ENCODE results near the gene FAM120A. TPM values are rescaled to one million over a fixed set of nuclear protein-coding genes. Genes with fewer than 3 reads are reported as not detected.

Gene FAM120A
- polyA plus RNA-seq, 1 experiment: 83.7 TPM

DNA sequence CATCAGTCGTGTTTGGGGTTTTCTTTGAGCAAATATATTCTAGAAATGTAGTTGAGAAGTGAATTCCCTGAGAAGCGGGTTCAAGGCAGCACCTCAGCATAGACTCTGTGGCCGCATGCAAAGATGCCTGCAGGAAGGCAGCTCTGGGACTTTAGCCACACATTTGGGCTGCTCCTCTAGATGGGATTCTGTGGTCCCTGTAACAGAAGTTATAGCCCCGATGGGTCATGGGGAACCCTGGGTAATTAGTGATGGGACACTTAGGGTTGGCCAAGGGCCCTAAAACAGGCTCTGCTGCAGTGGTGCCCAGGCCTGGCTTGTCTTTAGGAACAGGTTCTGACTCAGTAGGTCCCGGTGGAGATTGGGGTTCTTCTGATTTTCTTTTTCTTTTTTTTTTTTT is 161.7 kb downstream of the FAM120A start:
- TF ChIP-seq, protein P1, sequence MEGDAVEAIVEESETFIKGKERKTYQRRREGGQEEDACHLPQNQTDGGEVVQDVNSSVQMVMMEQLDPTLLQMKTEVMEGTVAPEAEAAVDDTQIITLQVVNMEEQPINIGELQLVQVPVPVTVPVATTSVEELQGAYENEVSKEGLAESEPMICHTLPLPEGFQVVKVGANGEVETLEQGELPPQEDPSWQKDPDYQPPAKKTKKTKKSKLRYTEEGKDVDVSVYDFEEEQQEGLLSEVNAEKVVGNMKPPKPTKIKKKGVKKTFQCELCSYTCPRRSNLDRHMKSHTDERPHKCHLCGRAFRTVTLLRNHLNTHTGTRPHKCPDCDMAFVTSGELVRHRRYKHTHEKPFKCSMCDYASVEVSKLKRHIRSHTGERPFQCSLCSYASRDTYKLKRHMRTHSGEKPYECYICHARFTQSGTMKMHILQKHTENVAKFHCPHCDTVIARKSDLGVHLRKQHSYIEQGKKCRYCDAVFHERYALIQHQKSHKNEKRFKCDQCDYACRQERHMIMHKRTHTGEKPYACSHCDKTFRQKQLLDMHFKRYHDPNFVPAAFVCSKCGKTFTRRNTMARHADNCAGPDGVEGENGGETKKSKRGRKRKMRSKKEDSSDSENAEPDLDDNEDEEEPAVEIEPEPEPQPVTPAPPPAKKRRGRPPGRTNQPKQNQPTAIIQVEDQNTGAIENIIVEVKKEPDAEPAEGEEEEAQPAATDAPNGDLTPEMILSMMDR (IDR thresholded peaks at IDR 0.05; ENCODE audit: low read depth, low read length): no peak
- Histone ChIP-seq H3K27me3 (ENCODE audit: control insufficient read depth, insufficient read depth, low read length) (no peaks in the 10 kb centered on the region), H3K9me3 (ENCODE audit: control insufficient read depth, insufficient read depth, low read length) (peaks cover 6% of the 10 kb centered on the region), H3K27ac (ENCODE audit: low read depth, low read length) (no peak overlapping the region), H3K4me3 (ENCODE audit: low read depth, low read length) (no peak overlapping the region)
- no peak for DNase-seq (ENCODE audit: low read depth, low spot score)
- CTCF ChIA-PET: no interaction called here
- POLR2A ChIA-PET: no interaction called here

DNA sequence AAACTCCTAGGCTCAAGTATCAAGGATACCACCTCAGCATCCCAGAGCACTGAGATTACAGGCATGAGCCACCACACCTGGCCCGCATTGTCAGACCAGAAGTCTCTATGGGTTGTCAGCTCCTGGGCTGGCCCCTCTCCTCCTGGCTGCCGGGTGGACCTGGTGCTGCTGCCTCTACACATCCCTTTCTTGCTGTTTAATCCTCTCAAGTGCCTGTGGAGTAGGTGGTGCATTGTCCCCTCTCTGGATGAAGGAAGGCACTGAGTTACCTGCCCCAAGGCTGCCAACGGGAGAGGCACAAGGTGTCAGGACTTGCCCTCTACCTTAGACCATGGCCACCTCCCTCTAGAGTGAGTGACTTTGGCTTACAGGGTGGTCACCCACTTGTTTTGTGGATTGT is 162.3 kb downstream of the FAM120A start:
- POLR2A ChIA-PET: no interaction called here
- TF ChIP-seq, protein P1 (IDR thresholded peaks at IDR 0.05; ENCODE audit: low read depth, low read length): no peak
- H3K4me3 ChIP-seq (ENCODE audit: low read depth, low read length): no peak overlapping the region
- no peak overlapping the region for H3K27ac ChIP-seq (ENCODE audit: low read depth, low read length)
- no peaks in the 10 kb centered on the region for H3K27me3 ChIP-seq (ENCODE audit: control insufficient read depth, insufficient read depth, low read length)
- CTCF ChIA-PET: no interaction called here
- H3K9me3 ChIP-seq (ENCODE audit: control insufficient read depth, insufficient read depth, low read length): peaks cover 6% of the 10 kb centered on the region
- DNase-seq (ENCODE audit: low read depth, low spot score): no peak

DNA sequence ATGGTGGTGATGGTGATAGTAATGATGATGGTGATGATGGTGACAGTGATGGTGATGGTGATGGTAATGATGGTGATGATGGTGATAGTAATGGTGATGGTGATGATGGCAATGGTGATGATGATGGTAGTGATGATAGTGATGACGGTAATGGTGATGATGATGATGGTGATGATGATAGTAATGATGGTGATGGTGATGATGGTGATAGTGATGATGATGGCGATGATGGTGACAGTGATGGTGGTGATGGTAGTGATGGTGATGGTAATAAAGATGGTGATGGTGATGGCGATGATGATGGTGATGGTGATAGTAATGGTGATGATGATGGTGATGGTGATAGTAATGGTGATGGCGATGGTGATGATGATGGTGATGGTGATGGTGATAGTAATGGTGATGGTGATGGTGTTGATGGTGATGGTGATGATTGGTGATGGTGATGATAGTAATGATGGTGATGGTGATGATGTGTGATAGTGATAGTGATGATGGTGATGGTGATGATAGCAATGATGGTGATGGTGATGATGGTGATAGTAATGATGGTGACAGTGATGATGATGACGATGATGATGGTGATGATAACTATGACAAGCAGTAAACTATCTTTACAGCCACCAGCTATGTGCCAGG is 163.5 kb downstream of the FAM120A start:
- ChIA-PET CTCF (no interaction called here), POLR2A (no interaction called here)
- TF ChIP-seq, protein P1 (IDR thresholded peaks at IDR 0.05; ENCODE audit: low read depth, low read length): no peak
- H3K9me3 ChIP-seq (ENCODE audit: control insufficient read depth, insufficient read depth, low read length): peaks cover under 1% of the 10 kb centered on the region; the same call in 1 of the 2 replicates
- no peak overlapping the region for H3K27ac ChIP-seq (ENCODE audit: low read depth, low read length)
- no peaks in the 10 kb centered on the region for H3K27me3 ChIP-seq (ENCODE audit: control insufficient read depth, insufficient read depth, low read length)
- DNase-seq (ENCODE audit: low read depth, low spot score): no peak
- H3K4me3 ChIP-seq (ENCODE audit: low read depth, low read length): no peak overlapping the region

Small RNA genes lying within 50 kb of the gene (small RNA-seq; reads per million reads assigned to genes)
- gene RF00019 (ENCODE audit: insufficient read length, low read depth): not detected

Other genes with a start within 250 kb of the FAM120A start
- 36.1 and 42.9 TPM in 2 replicates for gene FAM120AOS, start 1.9 kb downstream of the FAM120A start, polyA plus RNA-seq (2011; rRNA removed)
- gene PHF2, start 124.9 kb downstream of the FAM120A start, polyA plus RNA-seq (2011; rRNA removed): 8.5 and 8.8 TPM in 2 replicates

All from AG04450 (cell line).